ENCODE measurements around the gene MGAT5.
"Not testable (repeated sequence)": the region's sequence is repeated elsewhere in the genome, so short reads cannot be mapped to it uniquely, and the experiment has no call there.

Gene MGAT5

DNA sequence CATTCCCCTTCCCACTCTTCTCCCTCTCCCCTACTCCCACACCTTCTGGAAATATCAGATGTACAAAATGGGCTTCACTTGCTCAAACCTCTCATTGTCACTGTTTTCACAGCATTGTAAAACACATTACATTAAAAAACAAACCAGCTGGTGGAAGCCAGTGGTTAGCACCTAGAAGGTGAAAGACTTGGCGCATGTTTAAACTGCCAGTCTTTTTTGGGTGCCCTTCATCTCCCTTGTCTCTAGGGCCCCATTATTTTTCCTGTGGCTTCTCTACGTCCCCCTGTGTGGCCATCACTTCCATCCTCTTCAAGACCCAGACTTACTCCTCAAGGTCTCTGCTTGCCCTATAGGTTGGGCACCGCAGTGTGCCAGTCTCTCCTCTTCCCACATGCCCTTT, 34.9 kb downstream of the MGAT5 start:
- TF ChIP-seq CTCF (IDR thresholded peaks at IDR 0.05; ENCODE audit: control extremely low read depth, extremely low read depth, low read depth, missing control alignments) = no peak
- ChIA-PET CTCF (interaction anchor here (1.1 kb wide), 1 partner anchor 44 kb away, joined by 3 read pairs; no protein-coding TSS in a partner anchor), POLR2A (no interaction called here)
- no peak for DNase-seq (ENCODE audit: extremely low spot score)

DNA sequence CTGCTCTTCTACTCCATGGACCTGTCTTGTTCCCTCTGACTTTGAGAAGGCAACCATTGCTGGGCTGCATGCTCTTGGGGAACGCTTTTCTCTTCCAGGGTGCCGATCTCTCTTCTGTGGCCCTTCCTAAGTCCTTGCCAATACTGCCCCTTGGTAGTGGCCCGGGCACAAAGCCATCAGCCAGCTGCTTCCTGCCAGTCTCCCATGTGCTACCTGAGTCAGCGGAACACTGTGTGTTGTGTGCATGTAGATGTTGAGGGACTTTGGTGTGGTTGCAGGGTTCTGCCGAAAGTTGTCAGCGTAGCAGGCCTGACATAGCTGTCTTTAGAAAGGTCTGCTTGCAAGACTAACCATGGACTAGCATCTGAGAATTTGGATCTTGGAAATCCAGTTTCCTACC, 35.4 kb downstream of the MGAT5 start:
- no peak for TF ChIP-seq CTCF (IDR thresholded peaks at IDR 0.05; ENCODE audit: control extremely low read depth, extremely low read depth, low read depth, missing control alignments)
- ChIA-PET POLR2A (no interaction called here), CTCF (interaction anchor here (0.8 to 1.5 kb wide), 3 partner anchors 26 to 123 kb away, joined by 3 to 5 read pairs (median 3); no protein-coding TSS in a partner anchor)
- DNase-seq (ENCODE audit: extremely low spot score) = no peak

- TF ChIP-seq CTCF (IDR thresholded peaks at IDR 0.05; ENCODE audit: control extremely low read depth, extremely low read depth, low read depth, missing control alignments) = no peak
- DNase-seq (ENCODE audit: extremely low spot score) = peak; percentile 14
- POLR2A ChIA-PET = no interaction called here
- CTCF ChIA-PET = interaction anchor here (0.7 to 1.5 kb wide), 5 partner anchors 12 to 122 kb away, joined by 3 to 5 read pairs (median 3); no protein-coding TSS in a partner anchor
Observed at GRCh38 chr2:134290358-134290757, 36.5 kb downstream of the MGAT5 start.

DNA sequence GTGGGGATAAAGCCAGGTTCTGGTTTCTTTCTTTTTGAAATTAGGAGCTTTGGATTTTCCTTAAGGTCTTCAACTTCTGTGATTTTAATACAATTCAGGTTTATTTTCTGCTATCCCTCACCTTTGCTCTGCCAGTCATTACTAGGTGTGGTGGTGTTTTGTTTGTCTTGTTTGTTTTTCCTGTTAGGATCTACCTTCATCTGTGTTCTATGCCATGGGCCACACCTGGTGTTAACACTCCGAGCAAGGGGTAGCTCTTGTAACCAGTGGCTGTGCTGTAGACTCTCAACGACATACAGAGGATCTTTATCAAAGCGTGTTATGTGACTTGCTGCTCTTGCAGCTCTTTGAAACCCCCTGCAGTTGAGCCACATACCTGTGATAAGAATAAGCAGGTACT, 38.6 kb downstream of the MGAT5 start:
- TF ChIP-seq CTCF (IDR thresholded peaks at IDR 0.05; ENCODE audit: control extremely low read depth, extremely low read depth, low read depth, missing control alignments) = no peak
- no peak for DNase-seq (ENCODE audit: extremely low spot score)
- CTCF ChIA-PET = interaction anchor here (1.7 kb wide), 1 partner anchor 9 kb away, joined by 4 read pairs; no protein-coding TSS in a partner anchor
- POLR2A ChIA-PET = no interaction called here

GRCh38 chr2:134293719-134294537, 40.1 kb downstream of the MGAT5 start:
- TF ChIP-seq CTCF (IDR thresholded peaks at IDR 0.05; ENCODE audit: control extremely low read depth, extremely low read depth, low read depth, missing control alignments) = no peak
- CTCF ChIA-PET = interaction anchor here (1.3 kb wide), 1 partner anchor 11 kb away, joined by 3 read pairs; no protein-coding TSS in a partner anchor
- POLR2A ChIA-PET = interaction anchor here (0.5 kb wide), 1 partner anchor 10 kb away, joined by 7 read pairs; no protein-coding TSS in a partner anchor
- no peak for DNase-seq (ENCODE audit: extremely low spot score)

DNA sequence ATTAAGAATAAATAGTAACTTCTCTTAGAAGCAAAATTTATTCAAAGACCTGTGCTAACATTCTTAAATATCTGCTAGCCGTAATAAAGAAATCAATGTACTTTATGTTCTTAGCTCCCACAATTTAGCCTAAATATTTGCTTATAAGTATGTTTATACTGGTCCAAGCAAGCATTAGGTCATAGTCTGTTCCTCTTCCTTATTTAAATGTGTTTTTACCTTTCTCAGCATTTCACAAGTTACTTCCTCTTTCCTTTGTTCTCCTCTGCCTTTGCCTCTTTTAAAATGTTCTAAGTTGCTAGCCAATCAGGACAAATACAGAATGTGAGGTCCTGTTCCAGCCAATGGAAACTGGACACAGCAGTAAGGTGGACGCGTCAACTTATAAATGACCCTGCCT, 40.7 kb downstream of the MGAT5 start:
- DNase-seq (ENCODE audit: extremely low spot score); POLR2A ChIA-PET: not testable (repeated sequence)
- CTCF ChIA-PET = interaction anchor here (1.3 kb wide), 1 partner anchor 11 kb away, joined by 3 read pairs; no protein-coding TSS in a partner anchor

DNA sequence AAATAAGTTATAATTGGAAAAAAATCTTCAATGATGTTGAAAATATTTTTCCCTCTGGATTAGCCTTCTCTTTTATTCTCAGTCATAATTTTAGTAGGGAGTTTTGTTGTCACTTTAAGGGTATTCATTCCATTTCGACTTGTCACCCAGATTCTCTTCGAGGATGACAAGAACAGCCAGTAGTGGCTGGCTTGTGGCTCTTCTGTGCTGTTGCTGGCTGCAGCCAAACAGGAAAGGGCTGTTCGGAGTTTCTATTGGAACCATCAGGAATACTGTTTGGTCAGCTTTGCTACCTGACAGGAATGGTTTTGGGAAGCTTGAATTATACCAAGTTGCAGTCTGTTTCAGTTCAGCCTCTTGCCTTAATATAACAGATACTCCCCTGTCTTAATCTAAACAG, 41.6 kb downstream of the MGAT5 start:
- DNase-seq (ENCODE audit: extremely low spot score) = no peak
- CTCF ChIA-PET = interaction anchor here (1.3 kb wide), 1 partner anchor 10 kb away, joined by 3 read pairs; no protein-coding TSS in a partner anchor
- TF ChIP-seq CTCF (IDR thresholded peaks at IDR 0.05; ENCODE audit: control extremely low read depth, extremely low read depth, low read depth, missing control alignments) = no peak
- POLR2A ChIA-PET = no interaction called here

All from GM10248 (cell line).